ENCODE data around the gene PEX13.

DNA sequence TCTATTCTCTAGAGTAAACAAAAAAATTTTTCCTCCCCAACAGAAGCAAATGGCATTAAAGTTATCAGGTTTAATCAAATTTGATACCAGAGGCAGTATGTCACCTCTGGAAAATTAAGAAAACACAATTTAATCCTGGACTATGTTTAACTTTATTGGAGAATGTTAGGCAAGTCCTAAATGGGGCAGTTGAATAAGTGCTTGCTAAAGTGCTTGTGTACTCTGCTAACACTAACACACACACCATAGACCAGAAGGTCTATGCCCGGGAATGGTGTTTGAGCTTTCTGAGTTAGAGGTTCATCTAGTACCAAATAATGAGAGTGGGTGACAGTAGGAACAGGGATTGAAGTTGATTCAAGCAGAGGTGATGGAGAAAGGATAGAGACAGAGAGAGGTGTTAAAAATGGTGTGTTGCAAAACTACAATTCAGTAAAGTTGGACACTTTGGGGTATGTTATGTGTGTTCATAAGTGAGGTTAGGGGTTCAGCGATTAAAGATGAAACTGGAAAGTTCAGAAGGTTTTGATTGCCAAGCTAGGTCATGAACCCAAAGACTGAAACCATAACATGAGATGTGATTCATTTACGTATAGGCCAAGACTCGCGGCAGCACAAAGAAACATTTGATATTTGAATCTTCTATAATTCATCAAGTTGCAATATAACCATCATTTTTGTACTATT lies 40.5 kb upstream of the PEX13 start:
- TF ChIP-seq, protein P1, sequence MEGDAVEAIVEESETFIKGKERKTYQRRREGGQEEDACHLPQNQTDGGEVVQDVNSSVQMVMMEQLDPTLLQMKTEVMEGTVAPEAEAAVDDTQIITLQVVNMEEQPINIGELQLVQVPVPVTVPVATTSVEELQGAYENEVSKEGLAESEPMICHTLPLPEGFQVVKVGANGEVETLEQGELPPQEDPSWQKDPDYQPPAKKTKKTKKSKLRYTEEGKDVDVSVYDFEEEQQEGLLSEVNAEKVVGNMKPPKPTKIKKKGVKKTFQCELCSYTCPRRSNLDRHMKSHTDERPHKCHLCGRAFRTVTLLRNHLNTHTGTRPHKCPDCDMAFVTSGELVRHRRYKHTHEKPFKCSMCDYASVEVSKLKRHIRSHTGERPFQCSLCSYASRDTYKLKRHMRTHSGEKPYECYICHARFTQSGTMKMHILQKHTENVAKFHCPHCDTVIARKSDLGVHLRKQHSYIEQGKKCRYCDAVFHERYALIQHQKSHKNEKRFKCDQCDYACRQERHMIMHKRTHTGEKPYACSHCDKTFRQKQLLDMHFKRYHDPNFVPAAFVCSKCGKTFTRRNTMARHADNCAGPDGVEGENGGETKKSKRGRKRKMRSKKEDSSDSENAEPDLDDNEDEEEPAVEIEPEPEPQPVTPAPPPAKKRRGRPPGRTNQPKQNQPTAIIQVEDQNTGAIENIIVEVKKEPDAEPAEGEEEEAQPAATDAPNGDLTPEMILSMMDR (IDR thresholded peaks at IDR 0.05) = no peak
- TF ChIP-seq POLR2A (IDR thresholded peaks at IDR 0.05; ENCODE audit: low read depth) (no peak), POLR2AphosphoS5 (IDR thresholded peaks at IDR 0.05) (no peak)

All from esophagus muscularis mucosa (tissue), 3 donors.